ENCODE data around the gene PEX5.

- TF ChIP-seq CTCF (conservative IDR thresholded peaks at IDR 0.05; ENCODE audit: low read length) (no peak), EZH2phosphoT487 (IDR thresholded peaks at IDR 0.05; ENCODE audit: borderline replicate concordance, low read depth, low read length) (no peak)
Measured at GRCh38 chr12:7154042-7154441, 35.4 kb upstream of the PEX5 start.

Data from OCI-LY7 (cell line).